GM19452 (cell line): ENCODE measurements around the gene ACADS.

ENCODE experiments used
- ATAC-seq: cut with Tn5 transposase; IDR thresholded peaks from one replicate; pipeline ENCODE4 v1.9.1; 2021; ENCODE audit not compliant: unreplicated experiment

Gene ACADS

DNA sequence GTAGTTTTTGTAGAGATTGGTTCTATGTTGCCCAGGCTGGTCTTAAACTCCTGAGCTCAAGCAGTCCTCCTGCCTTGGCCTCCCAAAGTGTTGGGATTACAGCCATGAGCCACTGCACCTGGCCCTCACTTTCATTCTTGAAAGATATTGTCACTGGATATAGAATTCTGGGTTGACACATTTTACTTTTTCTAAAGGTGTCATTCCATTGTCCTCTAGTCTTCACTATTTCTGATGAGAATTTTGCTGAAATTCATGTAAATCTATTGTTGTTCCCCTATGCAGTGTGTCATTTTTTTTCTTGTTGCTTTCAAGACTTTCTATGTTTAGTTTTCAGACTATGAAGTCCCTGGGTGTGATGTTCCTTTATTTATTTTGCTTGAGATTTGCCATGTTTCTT lies 29.2 kb downstream of the ACADS start:
- ATAC-seq = no peak

DNA sequence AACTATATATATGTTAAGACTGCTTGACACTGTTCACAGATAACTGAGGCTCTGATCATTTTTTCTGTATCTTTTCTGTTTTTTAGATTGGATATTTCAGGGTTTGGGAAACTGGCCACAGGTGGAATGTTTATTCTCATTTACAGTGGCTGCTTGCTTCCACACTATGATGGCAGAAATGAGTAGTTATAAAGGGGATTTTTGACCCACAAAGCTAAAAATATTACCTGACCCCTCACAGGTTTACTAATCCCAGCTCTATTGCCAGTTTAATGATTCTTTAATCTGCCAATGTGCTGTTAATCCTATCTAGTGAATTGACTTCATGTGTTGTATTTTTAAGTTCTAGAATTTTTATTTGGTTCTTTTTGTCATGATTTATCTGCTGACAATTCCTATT lies 29.6 kb downstream of the ACADS start:
- ATAC-seq = no peak

DNA sequence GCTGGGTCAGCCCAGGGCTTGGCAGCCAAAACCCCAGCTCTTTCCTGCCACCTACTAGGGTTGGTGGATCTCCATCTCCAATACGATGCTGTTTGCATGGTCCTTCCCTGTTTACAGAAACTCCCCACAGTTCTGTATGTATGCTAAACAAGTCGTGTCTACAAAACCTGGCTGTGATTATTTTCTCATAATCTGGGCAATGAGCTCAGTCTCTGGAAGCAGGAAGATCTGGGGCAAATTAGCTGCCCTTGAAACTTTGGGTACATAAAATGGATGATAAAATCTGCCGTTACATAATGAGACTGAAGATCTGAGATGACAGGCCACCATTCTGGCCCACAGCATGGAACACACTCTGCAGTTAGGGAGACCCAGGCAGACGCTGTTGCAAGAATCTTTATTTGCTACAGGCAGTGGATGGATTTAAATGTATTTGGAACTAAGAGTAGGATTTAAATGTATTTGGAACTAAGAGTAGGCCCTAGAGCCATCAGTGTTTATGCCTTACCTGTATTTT lies 31.7 kb downstream of the ACADS start:
- ATAC-seq = no peak

DNA sequence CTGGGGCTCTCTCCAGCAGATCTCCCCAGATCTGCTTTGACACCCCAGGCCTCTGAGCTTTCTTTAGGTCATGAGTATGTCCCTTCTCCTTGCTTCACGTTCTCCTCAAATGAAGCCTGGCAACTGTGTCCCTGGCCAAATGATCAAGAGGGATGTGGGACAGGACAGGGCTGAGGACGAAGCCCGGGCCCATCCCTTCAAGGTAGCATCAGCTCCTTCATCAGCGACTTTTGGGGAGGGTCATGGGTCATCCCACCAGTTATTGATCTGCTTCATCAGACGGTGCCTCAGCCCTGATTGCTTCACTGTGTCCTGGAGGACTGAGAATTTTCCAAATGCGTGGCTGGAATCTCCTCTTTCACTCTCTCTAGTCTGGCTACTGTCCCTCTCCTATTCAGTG lies 32.3 kb downstream of the ACADS start:
- ATAC-seq = no peak

DNA sequence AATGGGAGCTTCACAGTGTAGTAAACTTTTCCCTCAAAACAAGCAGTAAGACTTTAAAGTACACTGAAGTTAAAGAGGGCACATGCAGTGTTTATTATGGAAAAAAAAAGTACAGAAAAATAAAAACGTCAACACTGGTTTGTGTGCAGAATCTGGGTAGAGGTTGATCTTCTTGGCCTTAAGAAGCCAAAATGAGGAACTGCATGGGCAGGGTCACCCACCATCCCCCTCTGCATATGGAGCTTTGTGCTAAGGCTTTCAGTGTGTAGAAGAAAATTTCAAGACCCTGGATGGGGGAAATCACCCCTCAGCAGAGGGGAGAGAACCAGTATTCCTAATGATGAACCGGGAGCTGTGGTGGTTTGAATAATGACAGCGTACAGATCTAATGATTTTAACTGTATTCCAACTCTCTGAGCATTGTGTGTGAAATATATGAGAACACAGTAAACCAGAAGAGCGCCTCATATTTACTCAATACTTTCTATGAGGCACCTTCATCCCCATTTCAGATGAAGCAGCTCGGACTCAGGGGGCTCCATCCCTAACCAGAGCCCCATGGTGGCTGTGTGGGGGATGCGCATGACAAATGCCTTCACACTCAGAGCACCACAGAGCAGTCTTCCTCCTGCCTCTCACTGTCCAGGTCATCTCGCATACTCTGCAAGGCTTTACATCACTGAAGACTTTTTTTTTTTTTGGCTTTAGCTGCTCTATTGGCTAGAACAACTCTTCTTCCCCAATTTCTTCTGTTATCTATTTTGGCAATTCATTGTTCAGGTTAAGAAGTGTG lies 33.4 kb downstream of the ACADS start:
- ATAC-seq = no peak

DNA sequence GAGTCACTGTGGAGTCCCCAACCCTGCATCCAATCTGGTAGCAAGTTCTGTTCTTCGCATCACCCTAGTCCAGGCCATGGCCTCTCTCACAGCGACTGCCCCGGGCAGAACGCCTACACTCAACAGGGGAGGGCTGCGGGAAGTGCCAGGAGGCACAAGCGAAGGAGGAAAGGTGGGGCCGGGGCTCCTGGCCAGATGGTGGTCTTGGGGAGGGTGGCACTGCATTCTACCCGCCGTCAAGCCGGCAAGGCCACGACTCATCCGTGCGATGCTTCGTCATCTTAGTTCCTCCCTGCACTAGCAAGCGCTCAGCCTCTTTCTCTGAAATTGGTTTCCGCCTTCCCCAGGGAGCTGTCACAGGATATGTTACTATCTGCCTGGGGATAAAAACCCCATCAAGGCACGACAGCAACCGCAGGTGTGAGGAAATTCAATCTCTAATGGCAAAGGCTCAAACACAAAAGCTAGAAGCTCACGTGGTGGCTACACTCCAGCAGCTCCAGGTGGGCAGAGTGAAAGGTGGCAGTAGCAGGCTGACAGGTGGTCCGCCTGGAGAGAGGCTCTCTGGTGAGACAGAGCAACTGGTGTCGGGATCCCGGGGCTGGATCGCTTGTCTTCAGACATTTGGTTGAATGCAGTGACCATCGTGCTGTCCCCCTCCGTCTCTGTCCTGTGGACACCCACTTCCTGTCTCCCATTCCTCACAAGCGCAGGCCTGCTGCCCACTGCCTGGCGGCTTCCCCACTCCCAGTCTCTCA lies 34.1 kb downstream of the ACADS start:
- no peak for ATAC-seq

DNA sequence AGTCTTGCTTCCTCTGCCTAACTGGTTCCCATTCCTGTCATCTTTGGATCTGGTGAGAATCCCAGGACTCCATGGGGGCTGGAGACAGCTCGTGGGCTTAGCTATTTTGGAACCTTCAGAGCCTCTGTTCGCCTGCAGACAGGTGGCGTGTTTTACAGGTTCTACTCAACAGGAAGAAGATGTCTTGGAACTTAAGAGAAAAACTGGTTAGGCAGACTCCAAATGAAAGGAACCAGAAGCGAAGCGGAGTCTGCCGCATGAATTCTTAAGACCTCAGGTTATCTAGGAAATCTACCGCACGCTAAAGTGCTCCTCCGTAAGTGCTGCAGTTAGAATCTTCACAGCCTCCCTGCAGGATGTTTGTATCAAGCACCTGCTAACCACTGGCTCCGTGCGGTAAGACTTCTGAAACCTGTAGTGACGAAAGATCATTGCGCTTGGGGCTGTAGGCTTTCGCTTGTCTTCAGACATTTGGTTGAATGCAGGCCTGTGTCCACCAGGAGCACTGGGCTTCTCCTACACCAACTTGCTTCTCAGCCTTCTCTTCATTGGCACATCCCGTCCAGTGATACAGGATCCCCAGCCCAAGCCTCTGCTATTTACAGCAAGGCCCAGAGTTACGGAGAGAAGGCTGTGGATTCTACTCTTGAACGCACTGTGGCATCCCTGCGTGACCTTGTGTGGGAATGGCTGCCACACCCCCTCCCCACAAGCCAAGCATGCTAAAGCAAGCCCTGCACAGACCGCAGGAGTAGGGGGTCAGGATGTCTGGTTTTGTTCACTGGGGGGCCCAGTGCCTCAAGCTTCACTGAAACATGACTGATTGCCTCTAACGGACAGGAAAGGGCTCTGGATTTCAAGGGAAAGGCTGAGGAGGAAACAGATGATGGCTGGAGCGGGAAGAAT lies 35.0 kb downstream of the ACADS start:
- no peak for ATAC-seq

DNA sequence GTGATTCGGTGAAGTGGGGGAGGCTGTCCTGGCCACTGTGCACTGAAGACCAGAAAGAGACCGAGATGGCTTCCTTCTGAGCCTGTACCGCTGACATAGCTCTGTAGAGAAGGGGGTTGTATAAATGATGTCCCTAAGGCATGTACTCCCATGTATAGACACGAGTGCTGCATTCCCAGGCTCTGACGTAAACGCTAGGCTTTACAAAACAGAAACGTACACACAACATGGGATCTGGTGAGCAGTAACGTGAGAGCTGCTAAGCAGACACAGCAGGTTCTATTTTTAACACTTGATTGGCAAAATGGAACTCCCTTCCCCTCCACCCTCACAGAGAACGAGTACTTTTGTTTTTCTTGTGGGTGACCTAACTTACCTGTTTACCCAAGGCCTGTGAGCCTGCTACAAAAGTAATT lies 35.9 kb downstream of the ACADS start:
- ATAC-seq = no peak

DNA sequence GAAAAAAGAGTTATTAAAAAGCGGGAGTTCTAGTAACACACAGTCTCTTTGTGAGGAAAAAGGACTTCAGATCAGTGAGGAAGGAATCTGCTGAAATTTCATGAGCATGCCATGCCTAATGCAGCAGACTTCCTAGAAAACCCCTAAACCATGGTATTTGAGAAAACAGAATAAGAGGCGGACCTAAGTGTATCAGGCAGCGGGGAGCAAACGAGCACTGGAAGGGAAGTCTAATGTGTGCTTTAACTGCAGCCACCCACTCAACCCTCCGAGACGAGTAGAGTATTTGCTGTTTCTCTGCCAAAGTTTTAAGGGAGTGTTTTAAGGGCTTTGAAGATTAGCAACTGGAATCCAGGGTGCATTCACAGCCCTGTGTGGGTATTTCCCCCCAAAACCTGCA lies 36.5 kb downstream of the ACADS start:
- ATAC-seq = no peak

DNA sequence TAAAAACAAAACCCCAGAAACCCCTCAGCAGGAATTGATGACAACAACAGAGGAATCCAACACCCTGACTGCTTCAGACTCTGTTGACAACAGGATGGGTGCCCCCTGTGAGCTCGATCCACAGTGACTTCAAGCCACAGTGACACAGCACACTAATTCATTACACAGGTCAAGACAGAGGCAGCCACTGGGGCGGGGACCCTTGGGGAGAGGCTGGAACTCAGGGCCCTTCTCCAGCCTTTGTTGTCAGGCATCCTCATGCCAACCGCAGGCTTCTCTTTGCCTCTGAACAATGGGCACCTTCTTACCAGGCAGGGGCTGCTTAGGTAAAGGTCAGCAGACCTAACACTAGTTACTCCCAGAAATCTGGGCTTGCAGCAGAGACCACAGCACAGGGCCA lies 37.6 kb downstream of the ACADS start:
- no peak for ATAC-seq

DNA sequence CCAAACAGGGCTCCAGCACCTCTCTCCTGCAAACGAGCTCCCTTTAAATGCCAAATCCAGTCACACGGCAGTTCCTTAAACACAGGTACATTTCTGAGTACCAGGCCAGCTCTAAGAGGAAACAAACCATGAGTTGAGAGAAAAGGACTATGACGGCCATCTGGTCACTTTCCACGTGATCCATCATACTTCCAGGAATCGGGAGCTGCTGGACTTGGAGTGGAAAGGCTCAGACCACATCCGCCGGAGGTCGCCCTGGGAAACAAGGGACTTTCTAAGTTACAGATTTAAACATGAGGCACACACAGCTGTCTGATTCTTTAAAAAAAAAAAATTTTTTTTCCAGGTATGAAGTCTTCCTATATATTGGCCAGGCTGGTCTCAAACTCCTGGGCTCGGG lies 39.2 kb downstream of the ACADS start:
- no peak for ATAC-seq

DNA sequence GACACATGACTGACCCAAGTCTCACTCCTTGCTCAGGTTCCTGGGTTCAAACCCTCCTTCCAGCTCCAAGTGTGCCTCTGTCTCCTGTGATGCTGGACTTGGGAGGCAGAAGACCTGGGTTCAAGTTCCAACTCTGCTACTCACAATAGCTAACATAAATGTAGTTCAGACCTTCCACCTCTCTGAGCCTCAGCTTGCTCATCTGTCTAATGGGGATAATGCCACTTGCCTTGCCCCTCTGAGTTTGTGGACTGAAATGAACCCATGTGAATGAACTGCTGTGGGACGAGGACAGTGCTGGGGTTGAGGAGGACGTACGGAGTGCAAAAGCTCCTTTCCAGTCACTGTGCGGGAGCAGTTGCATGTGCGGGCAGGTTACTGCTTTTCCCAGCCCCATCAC lies 40.9 kb downstream of the ACADS start:
- ATAC-seq = no peak

DNA sequence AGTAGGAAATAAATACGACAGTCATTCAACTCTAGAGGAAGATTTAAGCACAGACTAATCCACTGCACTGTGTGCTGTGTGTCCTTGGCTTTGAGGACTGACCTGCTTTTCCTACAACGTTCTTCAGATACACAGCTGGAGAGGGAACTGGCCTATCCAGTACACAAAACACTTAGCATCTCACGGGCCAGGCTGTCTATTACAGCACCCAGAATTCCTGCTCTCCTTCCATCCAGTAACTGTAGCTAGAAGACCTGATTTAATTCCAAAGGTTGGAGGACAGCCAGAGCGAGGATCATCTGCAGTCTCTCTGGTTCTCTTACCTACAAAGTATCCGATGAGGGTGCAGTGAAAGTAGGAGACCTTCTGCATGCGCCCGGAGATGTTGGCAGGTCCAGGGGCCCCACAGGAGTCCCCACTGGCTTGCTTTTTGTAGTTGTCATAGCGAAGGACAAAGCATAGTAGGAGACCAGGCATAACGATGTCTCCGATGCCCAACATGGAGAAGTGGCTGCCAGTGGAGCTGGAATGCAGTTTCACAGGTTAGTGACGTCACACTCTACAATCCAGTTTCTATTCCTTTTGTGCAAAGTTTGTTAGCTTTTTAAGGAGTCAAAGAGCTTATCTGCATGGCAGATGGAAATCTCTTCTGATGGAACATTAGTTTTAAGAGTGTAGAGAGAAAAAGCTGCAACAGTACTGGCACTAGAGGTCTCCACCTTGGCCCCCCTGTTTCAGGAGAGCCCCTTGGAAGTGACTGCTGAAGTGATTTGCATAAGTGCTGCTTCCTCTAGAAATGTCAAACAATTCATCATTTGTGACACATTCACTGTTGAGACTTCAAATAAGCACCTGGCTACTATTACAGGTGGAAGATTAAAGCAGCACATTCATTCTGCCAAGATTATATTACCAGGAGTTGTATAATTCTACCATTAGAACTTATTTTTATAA lies 41.7 kb downstream of the ACADS start:
- no peak for ATAC-seq

DNA sequence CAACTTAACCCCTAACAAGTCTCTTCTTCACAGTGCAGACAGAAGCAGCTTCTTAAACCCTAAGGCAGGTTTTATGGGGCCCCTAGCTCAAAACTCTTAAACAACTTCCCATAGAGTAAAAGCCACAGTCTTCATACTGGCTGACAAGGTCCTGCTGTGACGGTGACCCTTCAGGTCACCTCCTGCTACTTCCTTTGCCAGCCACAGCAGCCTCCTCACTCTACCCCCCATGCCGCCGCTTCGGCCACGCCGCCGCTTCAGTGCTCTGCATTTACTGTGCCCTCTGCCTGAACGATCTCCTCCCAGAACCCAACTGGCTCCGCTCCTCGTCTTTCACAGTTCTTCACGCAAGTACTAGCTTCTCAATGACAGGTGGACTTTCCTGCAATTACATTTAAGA lies 45.5 kb downstream of the ACADS start:
- no peak for ATAC-seq

DNA sequence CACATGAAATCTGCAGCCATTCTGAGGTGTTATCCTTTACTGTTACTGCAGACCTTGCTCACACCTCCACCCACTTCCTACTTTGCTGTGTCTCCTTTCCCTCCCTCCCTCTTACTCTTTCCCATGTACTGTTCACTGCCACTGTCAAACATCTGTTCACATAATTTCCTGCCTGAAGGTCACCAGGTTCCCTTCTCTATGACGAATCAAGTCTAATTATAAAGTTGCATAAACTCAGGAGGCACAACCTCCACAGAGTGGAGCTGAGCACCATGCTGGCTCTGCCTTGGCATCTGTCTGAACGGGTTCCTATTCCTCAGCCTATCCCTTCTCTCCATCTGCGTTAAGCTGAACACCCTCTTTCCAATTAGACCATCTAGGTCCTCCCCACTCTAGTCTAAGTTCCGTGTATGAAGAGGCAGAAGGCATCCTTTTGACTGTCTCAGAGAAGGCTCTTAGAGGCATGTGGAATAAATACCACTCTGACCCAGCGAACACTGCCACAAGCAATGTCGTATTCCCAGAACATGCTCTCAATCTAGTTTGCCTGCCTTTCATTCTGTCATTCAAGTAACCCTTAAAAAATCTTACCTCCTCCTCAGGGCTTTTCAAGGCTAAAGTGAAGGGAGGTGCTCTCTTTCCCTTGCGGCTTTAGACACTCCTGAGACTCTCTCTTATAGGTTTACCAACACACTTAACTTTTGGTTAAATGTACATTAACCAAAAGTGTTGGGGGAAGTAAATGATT lies 48.7 kb downstream of the ACADS start:
- ATAC-seq = no peak

DNA sequence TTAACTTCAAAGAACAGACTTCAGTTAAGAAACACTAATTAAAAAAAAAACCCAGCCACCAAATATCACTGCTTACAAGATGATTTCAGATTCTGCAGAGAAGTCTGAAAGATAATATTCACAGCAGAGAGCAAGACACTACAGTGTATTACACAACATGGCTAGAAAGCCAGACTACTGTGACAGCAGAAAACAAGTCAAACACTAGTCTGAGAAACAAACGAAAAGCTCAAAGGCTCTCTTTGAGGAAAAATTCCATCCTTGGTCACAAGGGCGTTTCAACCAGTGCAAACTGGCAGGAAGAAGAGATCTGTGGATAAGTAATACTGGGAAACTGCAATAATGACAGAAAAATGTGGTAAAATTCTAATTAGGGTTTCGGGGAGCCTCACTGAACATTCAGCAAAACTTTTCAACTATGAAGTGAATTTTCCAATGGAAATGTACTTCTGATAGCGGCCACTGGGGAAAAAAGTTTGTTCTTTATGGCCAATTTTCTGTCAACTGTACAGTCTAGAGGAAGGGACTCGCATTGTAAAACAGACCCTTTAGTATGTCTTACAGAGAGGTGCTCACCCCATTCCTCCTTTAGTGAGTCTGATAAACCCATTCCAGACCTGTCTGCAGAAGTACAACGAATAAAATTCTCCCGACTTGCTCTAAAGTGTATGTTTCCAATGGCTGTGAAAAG lies 50.4 kb downstream of the ACADS start:
- no peak for ATAC-seq

DNA sequence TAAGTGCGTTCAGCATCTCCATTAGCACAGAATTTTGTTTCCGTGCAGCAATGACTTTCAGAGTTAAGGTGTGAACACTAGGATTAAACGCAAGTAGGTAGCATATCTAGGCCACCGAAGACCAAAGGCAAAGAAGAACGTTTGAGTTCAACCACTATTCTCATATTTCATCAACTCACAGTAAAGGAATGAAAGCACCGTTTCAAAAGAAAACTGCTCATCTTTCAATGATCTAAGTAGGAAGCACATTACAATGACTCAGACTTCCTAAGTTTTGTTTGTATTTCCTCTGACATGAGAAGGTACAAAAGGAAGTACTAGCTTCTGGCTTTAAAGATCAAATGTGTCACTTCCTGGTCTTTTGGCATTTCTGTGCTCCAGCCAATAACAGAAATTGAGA lies 57.6 kb downstream of the ACADS start:
- no peak for ATAC-seq

DNA sequence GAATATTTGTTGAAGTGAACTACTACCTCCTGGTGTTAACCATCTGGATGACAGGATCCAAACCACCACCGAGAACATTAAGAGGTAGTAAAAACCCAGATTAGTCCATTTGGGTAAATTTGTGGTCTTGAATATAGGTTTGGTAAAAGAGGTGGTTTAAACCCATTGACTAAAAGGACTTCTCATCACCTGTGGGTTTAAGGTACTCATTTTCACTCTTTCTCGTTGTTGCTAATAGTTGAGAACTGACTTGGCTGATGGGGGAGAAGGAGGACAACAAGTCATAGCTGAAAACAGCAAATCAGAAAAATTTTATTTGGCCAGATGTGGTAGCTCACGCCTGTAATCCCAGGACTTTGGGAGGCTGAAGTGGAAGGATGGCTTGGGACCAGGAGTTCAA lies 59.2 kb downstream of the ACADS start:
- ATAC-seq = no peak

DNA sequence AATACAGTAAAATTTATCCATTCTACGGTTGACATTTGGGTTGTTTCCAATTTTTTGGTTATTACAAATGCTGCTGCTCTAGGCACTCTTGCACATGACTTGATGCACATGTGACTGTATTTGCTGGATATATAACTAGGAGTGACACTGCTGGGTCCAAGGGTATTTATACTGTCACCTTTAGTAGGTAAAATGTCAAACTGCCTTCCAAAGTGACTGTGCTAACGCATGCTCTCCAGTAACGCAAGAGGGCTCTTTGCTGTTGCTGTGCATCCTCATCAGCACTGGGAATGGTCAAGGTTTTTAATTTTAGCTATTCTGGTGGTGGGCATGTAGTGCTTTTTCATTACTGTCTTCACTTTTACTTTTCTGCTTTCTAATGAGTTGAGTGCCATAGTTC lies 62.3 kb downstream of the ACADS start:
- no peak for ATAC-seq
